Uterus (tissue), 4 donors: ENCODE measurements around the gene BNC2. TPM values are rescaled to one million over a fixed set of nuclear protein-coding genes. Genes with fewer than 3 reads are reported as not detected.
"Not testable (repeated sequence)": the region's sequence is repeated elsewhere in the genome, so short reads cannot be mapped to it uniquely, and the experiment has no call there.

ENCODE experiments used
- DNase-seq, 2 donors: peaks; one replicate each; pipeline ENCODE4 v3.0.0-alpha.2; 2019 to 2020
- H3K27ac ChIP-seq, 2 donors: fragments of 200-600 bp; sonication (generic); 1 replicate in 1 of 2; 2 replicates in 1 of 2; pipeline ENCODE4 v1.5.1; 2016 to 2018
- H3K27me3 ChIP-seq, 2 donors: fragments of 200-600 bp; sonication (generic); one replicate each; pipeline ENCODE4 v1.5.1; 2018 to 2019; ENCODE audit warnings: control low read depth in 1 of 2
- H3K36me3 ChIP-seq, 2 donors: fragments of 200-600 bp; sonication (generic); one replicate each; pipeline ENCODE4 v1.5.1; 2019; ENCODE audit warnings: control low read depth in 1 of 2
- H3K4me1 ChIP-seq, 2 donors: fragments of 200-600 bp; sonication (generic); one replicate each; pipeline ENCODE4 v1.5.1; 2018 to 2019; ENCODE audit warnings: control low read depth in 1 of 2
- H3K4me3 ChIP-seq, 2 donors: fragments of 200-600 bp; sonication (generic); 1 replicate in 1 of 2; 2 replicates in 1 of 2; pipeline ENCODE4 v1.5.1; 2018 to 2019; ENCODE audit warnings: mild to moderate bottlenecking in 1 of 2
- H3K9me3 ChIP-seq, 2 donors: fragments of 200-600 bp; sonication (generic); one replicate each; pipeline ENCODE4 v1.5.1; 2019; ENCODE audit warnings: control low read depth in 1 of 2
- CTCF ChIP-seq, 4 experiments: fragments of 200-600 bp in 2 of 4; fragments of 450-650 bp in 2 of 4; sonication (generic) in 2 of 4; IDR thresholded peaks; one replicate each; pipeline ENCODE4 v1.5.1; 2016 to 2019; ENCODE audit warnings: antibody characterized with exemption in 4 of 4, mild to moderate bottlenecking in 2 of 4, moderate library complexity in 1 of 4
- POLR2A ChIP-seq, 2 donors: fragments of 450-650 bp; IDR thresholded peaks; one replicate each; pipeline ENCODE4 v1.6.1; 2016; ENCODE audit warnings: antibody characterized with exemption in 2 of 2, mild to moderate bottlenecking in 1 of 2, moderate library complexity in 1 of 2
- intact Hi-C: fragments of 100-400 bp; cut with DNase I; formaldehyde crosslinking; loops from one replicate; pipeline ENCODE4 v1.15.1; 2023; ENCODE audit warnings: low total_unique reads
- total RNA-seq, 4 donors: library from RNA; depleted of rRNA in 3 of 4; stranded (reverse); fragments of >200 nt in 3 of 4; gene quantifications; one replicate each; pipeline versions ENCODE4 v1.1.0 to v1.2.4, GENCODE V29; 2014 to 2023
- donor health status: DM: yes; HTN: yes; CAD: no.

Gene BNC2
- 100 to 1,000 TPM in 1 of 4 donors, 10 to 100 TPM in 3; 85.9 to 293 (median 93.4) TPM for total RNA-seq

GRCh38 chr9:16870596-16871335 lies at the start of gene BNC2:
Gene BNC2 (minus strand): TSS chr9:16870670. CDS start chr9:16870648, 22 bp downstream.
- Histone ChIP-seq H3K9me3 (no peaks in the 10 kb centered on the region), H3K4me3 (peak within 1 kb of the TSS; percentile 69 to 97), H3K36me3 (no peaks in the 10 kb centered on the region), H3K27ac (peak within 1 kb of the TSS; percentile 96 to 99), H3K4me1 (no peaks in the 10 kb centered on the region), H3K27me3 (no peaks in the 10 kb centered on the region)
- TF ChIP-seq POLR2A (IDR thresholded peaks at IDR 0.05) (no peak), CTCF (IDR thresholded peaks at IDR 0.05) (peak in 2 of 4 experiments; percentile 4 to 26)
- DNase-seq, result peak; percentile 64 to 72
- intact Hi-C loops, result loop anchor here (5.0 kb wide), 1 partner anchor 298 kb away; no protein-coding TSS in a partner anchor

GRCh38 chr9:16918920-16919319 lies 48.5 kb upstream of the BNC2 start:
- no peak overlapping the region for H3K27ac ChIP-seq
- no peaks in the 10 kb centered on the region for H3K36me3 ChIP-seq
- intact Hi-C loops, result no loop called here
- H3K27me3 ChIP-seq, result no peaks in the 10 kb centered on the region
- H3K4me1 ChIP-seq, result no peaks in the 10 kb centered on the region
- no peaks in the 10 kb centered on the region for H3K9me3 ChIP-seq
- H3K4me3 ChIP-seq, result no peak overlapping the region
- TF ChIP-seq POLR2A (IDR thresholded peaks at IDR 0.05) (no peak), CTCF (IDR thresholded peaks at IDR 0.05) (no peak)
- no peak for DNase-seq

GRCh38 chr9:16915126-16915831 lies 44.8 kb upstream of the BNC2 start:
- no peak overlapping the region for H3K27ac ChIP-seq
- no peak for DNase-seq
- H3K4me1 ChIP-seq, result no peaks in the 10 kb centered on the region
- intact Hi-C loops, result no loop called here
- H3K27me3 ChIP-seq, result no peaks in the 10 kb centered on the region
- H3K9me3 ChIP-seq, result no peaks in the 10 kb centered on the region
- H3K36me3 ChIP-seq, result no peaks in the 10 kb centered on the region
- TF ChIP-seq CTCF (IDR thresholded peaks at IDR 0.05), result no peak
- H3K4me3 ChIP-seq, result no peak overlapping the region

- Histone ChIP-seq H3K27ac (no peak overlapping the region), H3K4me1 (no peaks in the 10 kb centered on the region), H3K27me3 (no peaks in the 10 kb centered on the region), H3K4me3 (no peak overlapping the region), H3K36me3 (no peaks in the 10 kb centered on the region), H3K9me3 (no peaks in the 10 kb centered on the region)
- DNase-seq, result no peak
- TF ChIP-seq POLR2A (IDR thresholded peaks at IDR 0.05) (no peak), CTCF (IDR thresholded peaks at IDR 0.05) (no peak)
- intact Hi-C loops, result no loop called here
Measured at GRCh38 chr9:16912197-16912596, 41.7 kb upstream of the BNC2 start.

- H3K4me3 ChIP-seq, H3K9me3 ChIP-seq, DNase-seq, H3K27me3 ChIP-seq, intact Hi-C loops, H3K4me1 ChIP-seq, H3K36me3 ChIP-seq, H3K27ac ChIP-seq: not testable (repeated sequence)
Measured at GRCh38 chr9:16908206-16908605, 37.7 kb upstream of the BNC2 start.
